OCI-LY7 (cell line): ENCODE data around the gene NCAPD2. TPM values are rescaled to one million over a fixed set of nuclear protein-coding genes. Genes with fewer than 3 reads are reported as not detected.
"Not testable (repeated sequence)": the region's sequence is repeated elsewhere in the genome, so short reads cannot be mapped to it uniquely, and the experiment has no call there.

Experiments used
- BruUV-seq: library from RNA; stranded (reverse); fragments of 400-500 nt; replicated peaks from 2 replicates; lab custom pipeline; 2021; lab: Mats Ljungman, UMichigan
- CTCF ChIA-PET: fragments of 300-600 bp; sonication (Branson Sonifier 250); formaldehyde crosslinking; loops from one replicate; lab custom pipeline; 2022; ENCODE audit warnings: antibody characterized with exemption; ENCODE audit not compliant: unreplicated experiment; lab: Charles Lee
- POLR2A ChIA-PET: fragments of 300-600 bp; sonication (Branson Sonifier 250); formaldehyde crosslinking; loops from one replicate; lab custom pipeline; 2022; ENCODE audit warnings: antibody characterized with exemption; lab: Charles Lee
- DNase-seq: peaks from one replicate; pipeline ENCODE4 v3.0.0-alpha.2; 2015; ENCODE audit warnings: low spot score
- H2AFZ ChIP-seq: fragments of 200-600 bp; sonication (generic), shearing (Covaris generic); 2 replicates; pipeline ENCODE4 v1.6.1; 2014; ENCODE audit warnings: mild to moderate bottlenecking, antibody characterized with exemption, low read length, moderate library complexity
- H3K27ac ChIP-seq: fragments of 200-600 bp; sonication (generic); 2 replicates; pipeline ENCODE4 v1.5.1; 2014; ENCODE audit warnings: mixed run types, low read depth, mild to moderate bottlenecking, moderate library complexity, low read length, inconsistent platforms; ENCODE audit not compliant: poor library complexity, severe bottlenecking
- H3K36me3 ChIP-seq: fragments of 200-600 bp; sonication (generic); 2 replicates; pipeline ENCODE4 v1.6.1; 2014; ENCODE audit warnings: mild to moderate bottlenecking, antibody characterized with exemption, low read length, moderate library complexity, mixed read lengths; ENCODE audit not compliant: insufficient read depth
- H3K4me1 ChIP-seq: fragments of 200-600 bp; sonication (generic); 2 replicates; pipeline ENCODE4 v1.5.1; 2014; ENCODE audit warnings: mild to moderate bottlenecking, low read length; ENCODE audit not compliant: insufficient read depth, poor library complexity, severe bottlenecking
- H3K4me2 ChIP-seq: fragments of 200-600 bp; sonication (generic); 2 replicates; pipeline ENCODE4 v1.6.1; 2014; ENCODE audit warnings: mild to moderate bottlenecking, low read length
- H3K4me3 ChIP-seq: fragments of 200-600 bp; sonication (generic); 2 replicates; pipeline ENCODE4 v1.5.1; 2014; ENCODE audit warnings: mild to moderate bottlenecking, low read depth, low read length; ENCODE audit not compliant: poor library complexity, severe bottlenecking
- H3K79me2 ChIP-seq: fragments of 200-600 bp; sonication (generic); 2 replicates; pipeline ENCODE4 v1.6.1; 2016; ENCODE audit warnings: low read depth, mild to moderate bottlenecking, low read length, moderate library complexity, mixed read lengths; ENCODE audit not compliant: insufficient read depth
- H3K9me2 ChIP-seq: fragments of 200-600 bp; sonication (generic); 2 replicates; pipeline ENCODE4 v1.6.1; 2016; ENCODE audit warnings: mild to moderate bottlenecking, low read length, mixed read lengths; ENCODE audit not compliant: insufficient read depth
- H3K9me3 ChIP-seq: fragments of 200-600 bp; sonication (generic); 2 replicates; pipeline ENCODE4 v1.6.1; 2014; ENCODE audit warnings: mild to moderate bottlenecking, mixed run types, low read length, mixed read lengths
- H4K20me1 ChIP-seq: fragments of 200-600 bp; sonication (generic); 2 replicates; pipeline ENCODE4 v1.6.1; 2014; ENCODE audit warnings: mild to moderate bottlenecking, antibody characterized with exemption, low read length, moderate library complexity, mixed read lengths; ENCODE audit not compliant: insufficient read depth
- EZH2phosphoT487 ChIP-seq: fragments of 200-600 bp; sonication (generic); IDR thresholded peaks from 2 replicates; pipeline ENCODE4 v1.6.1; 2018; ENCODE audit warnings: low read depth, borderline replicate concordance, mild to moderate bottlenecking, mixed run types, antibody characterized with exemption, low read length, moderate library complexity, mixed read lengths
- intact Hi-C: fragments of 100-400 bp; cut with micrococcal nuclease; formaldehyde crosslinking; loops from one replicate; pipeline ENCODE4 v1.10.0; 2022; ENCODE audit not compliant: unreplicated experiment
- total RNA-seq, 2 experiments: library from RNA; depleted of rRNA in 1 of 2; stranded (reverse); fragments of >200 nt in 1 of 2; shearing (Covaris generic) in 1 of 2; gene quantifications; 2 replicates each; pipeline ENCODE4 v1.2.3, GENCODE V29; 2014 to 2022
- TF ChIP-seq, protein P1 (sequence below): fragments of 200-600 bp; sonication (generic); conservative IDR thresholded peaks from 2 replicates; pipeline ENCODE4 v1.5.1; 2014; ENCODE audit warnings: mild to moderate bottlenecking, antibody characterized with exemption, low read length, moderate library complexity, mixed read lengths

The NCAPD2 gene
- total RNA-seq, 2 experiments from 2014 or later = 157 to 225 TPM

DNA sequence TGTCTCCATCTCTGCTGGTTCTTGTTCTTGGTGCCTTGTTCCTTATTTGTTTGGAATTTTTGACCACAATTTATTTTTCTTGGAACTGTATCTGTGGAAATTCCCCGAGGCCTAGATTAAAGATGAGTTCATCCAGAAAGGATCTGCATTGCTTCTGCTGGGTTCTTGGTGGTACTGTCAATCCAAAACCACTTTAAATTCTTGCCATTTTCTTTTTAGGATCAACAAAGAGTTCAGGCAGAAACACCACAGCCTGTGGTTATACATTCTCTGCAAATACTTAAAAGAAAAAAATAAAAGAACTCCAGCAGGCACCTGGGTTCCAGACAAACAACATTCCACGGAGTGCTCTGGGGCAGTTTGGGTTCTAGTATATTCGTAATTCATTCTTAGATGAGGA, 17.4 kb upstream of the NCAPD2 start:
- TF ChIP-seq, protein P1, sequence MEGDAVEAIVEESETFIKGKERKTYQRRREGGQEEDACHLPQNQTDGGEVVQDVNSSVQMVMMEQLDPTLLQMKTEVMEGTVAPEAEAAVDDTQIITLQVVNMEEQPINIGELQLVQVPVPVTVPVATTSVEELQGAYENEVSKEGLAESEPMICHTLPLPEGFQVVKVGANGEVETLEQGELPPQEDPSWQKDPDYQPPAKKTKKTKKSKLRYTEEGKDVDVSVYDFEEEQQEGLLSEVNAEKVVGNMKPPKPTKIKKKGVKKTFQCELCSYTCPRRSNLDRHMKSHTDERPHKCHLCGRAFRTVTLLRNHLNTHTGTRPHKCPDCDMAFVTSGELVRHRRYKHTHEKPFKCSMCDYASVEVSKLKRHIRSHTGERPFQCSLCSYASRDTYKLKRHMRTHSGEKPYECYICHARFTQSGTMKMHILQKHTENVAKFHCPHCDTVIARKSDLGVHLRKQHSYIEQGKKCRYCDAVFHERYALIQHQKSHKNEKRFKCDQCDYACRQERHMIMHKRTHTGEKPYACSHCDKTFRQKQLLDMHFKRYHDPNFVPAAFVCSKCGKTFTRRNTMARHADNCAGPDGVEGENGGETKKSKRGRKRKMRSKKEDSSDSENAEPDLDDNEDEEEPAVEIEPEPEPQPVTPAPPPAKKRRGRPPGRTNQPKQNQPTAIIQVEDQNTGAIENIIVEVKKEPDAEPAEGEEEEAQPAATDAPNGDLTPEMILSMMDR = no peak
- TF ChIP-seq EZH2phosphoT487 = no peak
- BruUV-seq = no TSS peak
- intact Hi-C loops = no loop called here
- Histone ChIP-seq H3K9me3 (no peaks in the 10 kb centered on the region), H2AFZ (no peak overlapping the region), H3K79me2 (no peaks in the 10 kb centered on the region), H4K20me1 (no peaks in the 10 kb centered on the region), H3K9me2 (no peaks in the 10 kb centered on the region), H3K4me1 (peaks cover under 1% of the 10 kb centered on the region), H3K36me3 (no peaks in the 10 kb centered on the region), H3K27ac (no peak overlapping the region), H3K4me3 (no peak overlapping the region), H3K4me2 (no peak overlapping the region)
- DNase-seq = no peak
- ChIA-PET CTCF (no interaction called here), POLR2A (no interaction called here)

DNA sequence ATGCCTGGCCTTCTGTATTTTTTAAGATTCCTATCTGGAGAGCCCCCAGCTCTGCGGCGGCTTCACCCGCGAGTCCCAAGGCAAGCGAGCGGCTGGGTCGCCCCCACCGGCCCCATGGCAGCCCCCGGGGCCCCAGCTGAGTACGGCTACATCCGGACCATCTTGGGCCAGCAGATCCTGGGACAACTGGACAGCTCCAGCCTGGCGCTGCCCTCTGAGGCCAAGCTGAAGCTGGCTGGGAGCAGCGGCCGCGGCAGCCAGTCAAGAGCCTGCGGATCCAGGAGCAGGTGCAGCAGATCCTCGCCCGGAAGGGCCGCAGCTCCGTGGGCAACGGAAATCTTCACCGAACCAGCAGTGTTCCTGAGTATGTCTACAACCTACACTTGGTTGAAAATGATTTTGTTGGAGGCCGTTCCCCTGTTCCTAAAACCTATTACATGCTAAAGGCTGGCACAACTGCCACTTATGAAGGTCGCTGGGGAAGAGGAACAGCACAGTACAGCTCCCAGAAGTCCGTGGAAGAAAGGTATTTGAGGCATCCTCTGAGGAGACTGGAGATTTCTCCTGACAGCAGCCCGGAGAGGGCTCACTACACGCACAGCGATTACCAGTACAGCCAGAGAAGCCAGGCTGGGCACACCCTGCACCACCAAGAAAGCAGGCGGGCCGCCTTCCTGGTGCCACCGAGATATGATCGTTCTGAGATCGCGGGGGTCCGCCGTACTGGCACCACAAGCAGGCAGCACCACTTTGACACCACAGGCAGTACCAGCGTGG, 16.1 kb upstream of the NCAPD2 start:
- H3K27ac ChIP-seq, CTCF ChIA-PET, H3K9me2 ChIP-seq, H3K79me2 ChIP-seq, H3K4me1 ChIP-seq, H3K4me2 ChIP-seq, intact Hi-C loops, BruUV-seq, H3K9me3 ChIP-seq, H3K36me3 ChIP-seq, H4K20me1 ChIP-seq, H3K4me3 ChIP-seq, DNase-seq, H2AFZ ChIP-seq: not testable (repeated sequence)
- POLR2A ChIA-PET = interaction anchor here (0.7 kb wide), 1 partner anchor 30 kb away, joined by 3 read pairs; no protein-coding TSS in a partner anchor

DNA sequence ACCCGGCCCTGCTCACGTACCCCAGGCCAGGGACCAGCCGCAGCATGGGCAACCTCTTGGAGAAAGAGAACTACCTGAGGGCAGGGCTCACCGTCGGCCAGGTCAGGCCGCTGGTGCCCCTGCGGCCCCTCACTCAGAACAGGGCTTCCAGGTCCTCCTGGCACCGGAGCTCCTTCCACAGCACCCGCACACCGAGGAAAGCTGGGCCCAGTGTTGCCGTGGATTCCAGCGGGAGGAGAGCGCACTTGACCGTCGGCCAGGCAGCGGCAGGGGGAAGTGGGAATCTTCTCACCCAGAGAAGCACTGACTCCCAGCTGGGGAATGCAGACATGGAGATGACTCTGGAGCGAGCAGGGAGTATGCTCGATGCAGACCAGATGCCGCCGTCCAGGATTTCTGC, 15.5 kb upstream of the NCAPD2 start:
- Histone ChIP-seq H4K20me1 (no peaks in the 10 kb centered on the region), H2AFZ (no peak overlapping the region), H3K36me3 (no peaks in the 10 kb centered on the region), H3K4me2 (no peak overlapping the region), H3K4me3 (no peak overlapping the region), H3K79me2 (no peaks in the 10 kb centered on the region), H3K9me2 (no peaks in the 10 kb centered on the region), H3K9me3 (no peaks in the 10 kb centered on the region), H3K27ac (no peak overlapping the region), H3K4me1 (no peaks in the 10 kb centered on the region)
- DNase-seq = no peak
- TF ChIP-seq EZH2phosphoT487 = no peak
- TF ChIP-seq, protein P1 = no peak
- BruUV-seq = no TSS peak
- ChIA-PET POLR2A (no interaction called here), CTCF (no interaction called here)
- intact Hi-C loops = no loop called here
